ENCODE data around the gene PRKCZ.
A peak's percentile ranks its signal among the peaks of the same experiment; 100 is the strongest.

PRKCZ gene

GRCh38 chr1:2214541-2215241, 164.5 kb downstream of the PRKCZ start:
- no peak for DNase-seq

- DNase-seq, result no peak
Observed at GRCh38 chr1:2215329-2215728, 165.1 kb downstream of the PRKCZ start.

- DNase-seq, result no peak
Observed at GRCh38 chr1:2215909-2216766, 165.9 kb downstream of the PRKCZ start.

- DNase-seq, result no peak
Observed at GRCh38 chr1:2216767-2217058, 166.5 kb downstream of the PRKCZ start.

GRCh38 chr1:2221271-2221670, 171.1 kb downstream of the PRKCZ start:
- DNase-seq, result no peak

GRCh38 chr1:2224170-2224584, 174.0 kb downstream of the PRKCZ start:
- no peak for DNase-seq

- DNase-seq, result no peak
Observed at GRCh38 chr1:2224631-2225428, 174.6 kb downstream of the PRKCZ start.

- no peak for DNase-seq
Observed at GRCh38 chr1:2226525-2227345, 176.5 kb downstream of the PRKCZ start.

GRCh38 chr1:2227346-2228156, 177.3 kb downstream of the PRKCZ start:
- DNase-seq, result peak; percentile 94

GRCh38 chr1:2228157-2228594, 178.0 kb downstream of the PRKCZ start, which contains the start of gene SKI:
SKI (plus strand) TSS chr1:2228319; CDS start chr1:2228767, 448 bp downstream.
- DNase-seq, result no peak

- no peak for DNase-seq
Observed at GRCh38 chr1:2228694-2229036, 178.5 kb downstream of the PRKCZ start.

- peak; percentile 75 for DNase-seq
Observed at GRCh38 chr1:2229037-2229864, 179.0 kb downstream of the PRKCZ start.

GRCh38 chr1:2229911-2230731, 179.9 kb downstream of the PRKCZ start:
- DNase-seq, result no peak

- peak; percentile 38 for DNase-seq
Observed at GRCh38 chr1:2230781-2231531, 180.7 kb downstream of the PRKCZ start.

GRCh38 chr1:2231532-2232254, 181.5 kb downstream of the PRKCZ start:
- DNase-seq, result peak; percentile 53

GRCh38 chr1:2232255-2232915, 182.2 kb downstream of the PRKCZ start:
- DNase-seq, result no peak

GRCh38 chr1:2232916-2233438, 182.8 kb downstream of the PRKCZ start:
- peak; percentile 84 for DNase-seq

GRCh38 chr1:2233468-2233867, 183.3 kb downstream of the PRKCZ start:
- DNase-seq, result no peak
